ENCODE measurements around the gene PECR. TPM values are rescaled to one million over a fixed set of nuclear protein-coding genes. Genes with fewer than 3 reads are reported as not detected.

Gene PECR
- total RNA-seq, 1 experiment from 2014 or later, result 16.3 TPM

DNA sequence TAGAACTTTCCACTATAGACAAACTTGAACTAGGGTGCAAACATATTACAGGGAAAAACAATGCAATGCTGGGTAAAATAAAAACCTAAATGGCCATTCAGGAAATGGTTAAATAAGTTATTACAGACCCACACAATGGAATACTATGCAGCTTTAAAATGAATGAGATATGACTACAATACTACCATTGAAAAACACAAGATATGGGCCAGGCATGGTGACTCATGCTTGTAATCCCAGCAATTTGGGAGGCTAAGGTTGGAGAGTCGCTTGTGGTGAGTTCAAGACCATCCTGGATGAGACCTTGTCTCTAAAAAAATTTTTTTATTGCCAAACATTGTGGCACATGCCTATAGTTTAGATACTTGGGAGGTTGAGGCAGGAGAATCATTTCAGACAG lies 6.8 kb downstream of the PECR start:
- POLR2A ChIA-PET, result no interaction called here
- H3K4me2 ChIP-seq (ENCODE audit: low read length), result peak overlapping the region; percentile 8; the same call in 1 of the 2 replicates

DNA sequence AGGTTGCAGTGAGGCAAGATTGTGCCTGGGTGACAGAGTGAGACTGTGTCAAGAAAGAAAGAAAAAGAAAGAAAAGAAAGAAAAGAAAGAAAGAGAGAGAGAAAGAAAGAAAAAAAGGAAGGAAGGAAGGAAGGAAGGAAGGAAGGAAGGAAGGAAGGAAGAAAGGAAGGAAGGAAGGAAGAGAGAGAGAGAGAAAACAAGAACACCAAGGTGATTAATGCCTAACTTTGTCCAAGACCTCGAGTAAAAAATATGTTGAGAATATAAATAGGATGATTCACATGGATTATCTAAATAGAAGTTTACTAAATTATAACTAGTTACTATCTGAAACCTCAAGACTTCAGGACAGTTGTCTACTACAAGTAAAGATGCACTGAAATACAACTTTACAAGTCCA lies 7.2 kb downstream of the PECR start:
- H2AFZ ChIP-seq (ENCODE audit: low read depth, low read length, poor library complexity, severe bottlenecking), result no peak overlapping the region
- no peaks in the 10 kb centered on the region for H4K20me1 ChIP-seq (ENCODE audit: insufficient read depth)
- intact Hi-C loops (cut with micrococcal nuclease), result no loop called here
- 0 out of 2 replicates have a peak overlapping the region, but pooled peaks have one; percentile 8 for H3K4me2 ChIP-seq (ENCODE audit: low read length)
- no peaks in the 10 kb centered on the region for H3K9me3 ChIP-seq (ENCODE audit: control insufficient read depth in 1 of 2, insufficient read depth in 1 of 2, low read depth in 1 of 2, low read length in 2 of 2)
- ChIA-PET CTCF (interaction anchor here (0.9 kb wide), 1 partner anchor 40 kb away, joined by 3 read pairs; no protein-coding TSS in a partner anchor), POLR2A (no interaction called here), RAD21 (ENCODE audit: low non-redundant PET in 1 of 2, low total read pairs in 2 of 2, uncharacterized antibody in 2 of 2, unreplicated experiment in 2 of 2) (no interaction called here)
- DNase-seq (ENCODE audit: low read depth, low spot score), result no peak
- ATAC-seq, result no peak
- peaks cover 0 to 5% of the 10 kb centered on the region in 2 experiments; a peak in 2 of 4 replicates for H3K4me1 ChIP-seq (ENCODE audit: control insufficient read depth in 1 of 2, insufficient read depth in 2 of 2, low read length in 2 of 2)
- TF ChIP-seq YY1 (IDR thresholded peaks at IDR 0.05; ENCODE audit: extremely low read depth, insufficient replicate concordance, low read depth, low read length) (no peak), FOSL1 (IDR thresholded peaks at IDR 0.05; ENCODE audit: low read depth) (no peak), ZNF274 (IDR thresholded peaks at IDR 0.05; ENCODE audit: low read depth, low read length) (no peak)
- no TSS peak for BruUV-seq (replicated peaks)
- no peaks in the 10 kb centered on the region for H3K9me2 ChIP-seq (ENCODE audit: insufficient read depth)
- H3K27ac ChIP-seq (ENCODE audit: low read depth, low read length), result no peak overlapping the region
- H3K79me2 ChIP-seq (ENCODE audit: insufficient read depth, low read length), result no peaks in the 10 kb centered on the region
- H3K27me3 ChIP-seq (ENCODE audit: insufficient read depth, low read length), result no peaks in the 10 kb centered on the region
- H3K4me3 ChIP-seq (replicated peaks in 1 of 2; ENCODE audit: low read depth in 1 of 2, low read length in 2 of 2), result no peak overlapping the region
- H3K36me3 ChIP-seq (ENCODE audit: control insufficient read depth in 1 of 2, insufficient read depth in 2 of 2, low read length in 2 of 2), result no peaks in the 10 kb centered on the region
- no peak overlapping the region for H3K9ac ChIP-seq (ENCODE audit: low read length)

More for the DNA sequence above, 6.8 kb downstream of the PECR start:
- no peak overlapping the region for H3K27ac ChIP-seq (ENCODE audit: low read depth, low read length)
- H4K20me1 ChIP-seq (ENCODE audit: insufficient read depth), result no peaks in the 10 kb centered on the region
- no peaks in the 10 kb centered on the region for H3K9me3 ChIP-seq (ENCODE audit: control insufficient read depth in 1 of 2, insufficient read depth in 1 of 2, low read depth in 1 of 2, low read length in 2 of 2)
- ChIA-PET CTCF (no interaction called here), RAD21 (ENCODE audit: low non-redundant PET in 1 of 2, low total read pairs in 2 of 2, uncharacterized antibody in 2 of 2, unreplicated experiment in 2 of 2) (no interaction called here)
- DNase-seq (ENCODE audit: low read depth, low spot score) (no peak), ATAC-seq (peak; percentile 47; the same call in 1 of the 2 replicates)
- H3K9me2 ChIP-seq (ENCODE audit: insufficient read depth), result no peaks in the 10 kb centered on the region
- H3K36me3 ChIP-seq (ENCODE audit: control insufficient read depth in 1 of 2, insufficient read depth in 2 of 2, low read length in 2 of 2), result no peaks in the 10 kb centered on the region
- TF ChIP-seq SIN3A (IDR thresholded peaks at IDR 0.05; ENCODE audit: low read depth) (no peak), FOSL1 (IDR thresholded peaks at IDR 0.05; ENCODE audit: low read depth) (no peak), ELF1 (IDR thresholded peaks at IDR 0.05; ENCODE audit: borderline replicate concordance, low read depth) (no peak), SRF (IDR thresholded peaks at IDR 0.05; ENCODE audit: low read depth) (no peak), EZH2phosphoT487 (IDR thresholded peaks at IDR 0.05; ENCODE audit: borderline replicate concordance) (no peak)
- TF ChIP-seq, protein P1, sequence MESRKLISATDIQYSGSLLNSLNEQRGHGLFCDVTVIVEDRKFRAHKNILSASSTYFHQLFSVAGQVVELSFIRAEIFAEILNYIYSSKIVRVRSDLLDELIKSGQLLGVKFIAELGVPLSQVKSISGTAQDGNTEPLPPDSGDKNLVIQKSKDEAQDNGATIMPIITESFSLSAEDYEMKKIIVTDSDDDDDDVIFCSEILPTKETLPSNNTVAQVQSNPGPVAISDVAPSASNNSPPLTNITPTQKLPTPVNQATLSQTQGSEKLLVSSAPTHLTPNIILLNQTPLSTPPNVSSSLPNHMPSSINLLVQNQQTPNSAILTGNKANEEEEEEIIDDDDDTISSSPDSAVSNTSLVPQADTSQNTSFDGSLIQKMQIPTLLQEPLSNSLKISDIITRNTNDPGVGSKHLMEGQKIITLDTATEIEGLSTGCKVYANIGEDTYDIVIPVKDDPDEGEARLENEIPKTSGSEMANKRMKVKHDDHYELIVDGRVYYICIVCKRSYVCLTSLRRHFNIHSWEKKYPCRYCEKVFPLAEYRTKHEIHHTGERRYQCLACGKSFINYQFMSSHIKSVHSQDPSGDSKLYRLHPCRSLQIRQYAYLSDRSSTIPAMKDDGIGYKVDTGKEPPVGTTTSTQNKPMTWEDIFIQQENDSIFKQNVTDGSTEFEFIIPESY (IDR thresholded peaks at IDR 0.05; ENCODE audit: extremely low read depth, insufficient replicate concordance, low read length), result no peak
- TF ChIP-seq, protein P2, sequence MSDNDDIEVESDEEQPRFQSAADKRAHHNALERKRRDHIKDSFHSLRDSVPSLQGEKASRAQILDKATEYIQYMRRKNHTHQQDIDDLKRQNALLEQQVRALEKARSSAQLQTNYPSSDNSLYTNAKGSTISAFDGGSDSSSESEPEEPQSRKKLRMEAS (IDR thresholded peaks at IDR 0.05), result no peak
- no peak overlapping the region for H3K4me3 ChIP-seq (replicated peaks in 1 of 2; ENCODE audit: low read depth in 1 of 2, low read length in 2 of 2)
- H3K9ac ChIP-seq (ENCODE audit: low read length), result no peak overlapping the region
- H3K27me3 ChIP-seq (ENCODE audit: insufficient read depth, low read length), result no peaks in the 10 kb centered on the region
- H3K79me2 ChIP-seq (ENCODE audit: insufficient read depth, low read length), result no peaks in the 10 kb centered on the region
- H3K4me1 ChIP-seq (ENCODE audit: control insufficient read depth in 1 of 2, insufficient read depth in 2 of 2, low read length in 2 of 2), result peaks cover 0 to 5% of the 10 kb centered on the region in 2 experiments; a peak in 2 of 4 replicates
- no peak overlapping the region for H2AFZ ChIP-seq (ENCODE audit: low read depth, low read length, poor library complexity, severe bottlenecking)
- no TSS peak for BruUV-seq (replicated peaks)
- intact Hi-C loops (cut with micrococcal nuclease), result no loop called here
